HepG2 (cell line): ENCODE results near the gene ENPP1. TPM values are rescaled to one million over a fixed set of nuclear protein-coding genes. Genes with fewer than 3 reads are reported as not detected.

ENCODE experiments used
- ATAC-seq: fragments of 200-7000 bp; cut with Tn5 transposase; 3 replicates; pipeline ENCODE4 v1.9.1; 2020; ENCODE audit warnings: mild to moderate bottlenecking, moderate library complexity
- BruUV-seq: library from RNA; stranded (reverse); fragments of 400-500 nt; replicated peaks from 2 replicates; lab custom pipeline; 2021; lab: Mats Ljungman, UMichigan
- CTCF ChIA-PET: fragments of 300-600 bp; formaldehyde crosslinking; extraction: SDS; loops from one replicate; lab custom pipeline; 2021; ENCODE audit warnings: low total read pairs, inconsistent platforms, low intra/inter-chr PET ratio; lab: Yijun Ruan, JAX
- POLR2A ChIA-PET: fragments of 350-600 bp; sonication (Branson Sonifier 250); formaldehyde crosslinking; loops from one replicate; lab custom pipeline; 2020; ENCODE audit warnings: antibody characterized with exemption, inconsistent platforms; lab: Yijun Ruan, JAX
- DNase-seq: peaks from one replicate; pipeline ENCODE4 v3.0.0-alpha.2; 2015; ENCODE audit warnings: low spot score
- FAIRE-seq: peaks from 3 replicates; lab custom pipeline; 2011; peaks lifted over from hg19 to GRCh38; lab: Jason Lieb, UNC
- H2AFZ ChIP-seq: one replicate; pipeline ENCODE4 v1.6.1; 2011; ENCODE audit warnings: low read length, inconsistent platforms
- H3K27ac ChIP-seq: fragments of 300-600 bp; 3 replicates; pipeline ENCODE4 v1.8.0; 2011; ENCODE audit warnings: mixed run types, mild to moderate bottlenecking, mixed read lengths, low read length, inconsistent platforms; ENCODE audit not compliant: insufficient read depth; ENCODE audit errors: extremely low read length
- H3K27me3 ChIP-seq, 2 experiments: fragments of 200-600 bp in 1 of 2; 2 replicates in 1 of 2; 3 replicates in 1 of 2; pipeline versions ENCODE4 v1.6.0 to v1.8.0; 2011; ENCODE audit warnings: low read length in 2 of 2, mild to moderate bottlenecking in 2 of 2, moderate library complexity in 2 of 2, inconsistent platforms in 1 of 2; ENCODE audit not compliant: insufficient read depth in 2 of 2, control insufficient read depth in 1 of 2
- H3K36me3 ChIP-seq, 2 experiments: fragments of 200-600 bp in 1 of 2; replicated peaks in 1 of 2; 2 replicates in 1 of 2; 3 replicates in 1 of 2; pipeline versions ENCODE4 v1.5.1 to v1.8.0; 2011; ENCODE audit warnings: low read length in 2 of 2, inconsistent platforms in 1 of 2; ENCODE audit not compliant: insufficient read depth in 2 of 2, control insufficient read depth in 1 of 2
- H3K4me1 ChIP-seq: 2 replicates; pipeline ENCODE4 v1.5.1; 2012; ENCODE audit warnings: low read length, inconsistent platforms; ENCODE audit not compliant: insufficient read depth
- H3K4me2 ChIP-seq: 2 replicates; pipeline ENCODE4 v1.6.0; 2011; ENCODE audit warnings: low read depth, low read length, inconsistent platforms
- H3K4me3 ChIP-seq, 3 experiments: fragments of 200-600 bp in 1 of 3; sonication (generic), shearing (Covaris generic) in 1 of 3; replicated peaks in 1 of 3; 2 replicates each; pipeline ENCODE4 v1.5.1; 2011 to 2016; ENCODE audit warnings: low read length in 3 of 3, inconsistent platforms in 2 of 3, low read depth in 2 of 3, mild to moderate bottlenecking in 2 of 3, control low read depth in 1 of 3, mixed read lengths in 1 of 3; ENCODE audit not compliant: insufficient read depth in 1 of 3
- H3K79me2 ChIP-seq: one replicate; pipeline ENCODE4 v1.6.1; 2011; ENCODE audit warnings: low read length, inconsistent platforms; ENCODE audit not compliant: insufficient read depth
- H3K9ac ChIP-seq: 2 replicates; pipeline ENCODE4 v1.6.0; 2011; ENCODE audit warnings: mild to moderate bottlenecking, low read depth, low read length, inconsistent platforms; ENCODE audit not compliant: insufficient read depth
- H3K9me3 ChIP-seq: 2 replicates; pipeline ENCODE4 v1.5.1; 2012; ENCODE audit warnings: mild to moderate bottlenecking, low read length
- H4K20me1 ChIP-seq: 2 replicates; pipeline ENCODE4 v1.6.0; 2011; ENCODE audit warnings: inconsistent platforms, mild to moderate bottlenecking, low read length, moderate library complexity; ENCODE audit not compliant: insufficient read depth
- CBX5 ChIP-seq: sonication (generic); formaldehyde crosslinking; IDR thresholded peaks from 2 replicates; pipeline ENCODE4 v1.4.0; 2020; ENCODE audit warnings: missing genetic modification reagents, borderline replicate concordance
- CCDC6 ChIP-seq: sonication (generic); formaldehyde crosslinking; IDR thresholded peaks from 2 replicates; pipeline ENCODE4 v1.8.1; 2022; ENCODE audit warnings: mild to moderate bottlenecking, missing genetic modification reagents, moderate library complexity
- FOXO1 ChIP-seq: sonication (generic); formaldehyde crosslinking; IDR thresholded peaks from 2 replicates; pipeline ENCODE4 v1.4.0; 2020; ENCODE audit warnings: missing genetic modification reagents
- HOXA3 ChIP-seq: sonication (generic); formaldehyde crosslinking; IDR thresholded peaks from 2 replicates; pipeline ENCODE4 v1.5.0; 2020; ENCODE audit warnings: missing genetic modification reagents
- MAZ ChIP-seq, 2 experiments: sonication (generic) in 1 of 2; formaldehyde crosslinking in 1 of 2; IDR thresholded peaks; 2 replicates each; pipeline versions ENCODE4 v1.5.0 to v1.6.1; 2012 to 2020; ENCODE audit warnings: low read depth in 2 of 2, mild to moderate bottlenecking in 2 of 2, borderline replicate concordance in 1 of 2, improper control_type of control experiment in 1 of 2, low read length in 1 of 2, missing genetic modification reagents in 1 of 2, moderate library complexity in 1 of 2
- PHF21A ChIP-seq: sonication (generic); formaldehyde crosslinking; IDR thresholded peaks from 2 replicates; pipeline ENCODE4 v1.5.0; 2020; ENCODE audit warnings: mild to moderate bottlenecking, missing genetic modification reagents
- SIN3A ChIP-seq: IDR thresholded peaks from 2 replicates; pipeline ENCODE4 v1.6.1; 2011; ENCODE audit warnings: low read depth, mild to moderate bottlenecking, control low read depth, low read length, borderline replicate concordance
- ZNF644 ChIP-seq: IDR thresholded peaks from 2 replicates; pipeline ENCODE4 v1.6.1; 2016; ENCODE audit warnings: low read depth
- WGBS: methylation state at CpG from one replicate; pipeline ENCODE4 v1.1.6; 2017; ENCODE audit warnings: low lambda C conversion rate; 5-methylcytosine and 5-hydroxymethylcytosine counted together
- in situ Hi-C: cut with HindIII; loops from 2 replicates; pipeline ENCODE4 v1.10.0; 2017; ENCODE audit warnings: low pct_unique_long_range_greater_than_20kb; ENCODE audit not compliant: extremely low pct_ligation_motif_present
- intact Hi-C: fragments of 100-400 bp; cut with micrococcal nuclease; formaldehyde crosslinking; loops from one replicate; pipeline ENCODE4 v1.10.0; 2022; ENCODE audit not compliant: unreplicated experiment
- polyA plus RNA-seq, 8 experiments: library from polyadenylated mRNA; depleted of rRNA in 3 of 8; stranded (reverse) in 7 of 8; unstranded in 1 of 8; fragments of >200 nt; fragmentation: Illumina TruSeq in 4 of 8; extraction: Trizol in 4 of 8; gene quantifications; 2 replicates each; pipeline versions ENCODE4 v1.2.1 to v1.2.3, GENCODE V29; 2011 to 2016; ENCODE audit warnings: low read depth in 4 of 8, missing spikeins in 1 of 8, mixed read lengths in 1 of 8; ENCODE audit not compliant: insufficient read depth in 1 of 8
- total RNA-seq, 5 experiments: library from RNA; depleted of rRNA; stranded (reverse); fragments of >200 nt; fragmentation: Illumina TruSeq; extraction: Trizol; gene quantifications; 2 replicates each; pipeline ENCODE4 v1.2.3, GENCODE V29; 2016; ENCODE audit warnings: low read depth in 1 of 5
- TF ChIP-seq, protein P1 (sequence below): sonication (generic); formaldehyde crosslinking; IDR thresholded peaks from 2 replicates; pipeline ENCODE4 v1.5.1; 2020; ENCODE audit warnings: mild to moderate bottlenecking, missing genetic modification reagents, borderline replicate concordance
- TF ChIP-seq, protein P2 (sequence below): sonication (generic); formaldehyde crosslinking; IDR thresholded peaks from 2 replicates; pipeline ENCODE4 v1.4.0; 2020; ENCODE audit warnings: missing genetic modification reagents
- TF ChIP-seq, protein P3 (sequence below): sonication (generic); formaldehyde crosslinking; conservative IDR thresholded peaks from 2 replicates; pipeline ENCODE4 v1.4.0; 2020; ENCODE audit warnings: missing genetic modification reagents
- TF ChIP-seq, protein P4 (sequence below): sonication (generic); formaldehyde crosslinking; IDR thresholded peaks from 2 replicates; pipeline ENCODE4 v1.5.0; 2020; ENCODE audit warnings: mild to moderate bottlenecking, missing genetic modification reagents, moderate library complexity

Gene ENPP1
- total and polyA plus RNA-seq, 2 of the 13 experiments (the other 11 are each of a cell fraction or from before 2014, with no cell fraction given), result 56.5 to 160 TPM

DNA sequence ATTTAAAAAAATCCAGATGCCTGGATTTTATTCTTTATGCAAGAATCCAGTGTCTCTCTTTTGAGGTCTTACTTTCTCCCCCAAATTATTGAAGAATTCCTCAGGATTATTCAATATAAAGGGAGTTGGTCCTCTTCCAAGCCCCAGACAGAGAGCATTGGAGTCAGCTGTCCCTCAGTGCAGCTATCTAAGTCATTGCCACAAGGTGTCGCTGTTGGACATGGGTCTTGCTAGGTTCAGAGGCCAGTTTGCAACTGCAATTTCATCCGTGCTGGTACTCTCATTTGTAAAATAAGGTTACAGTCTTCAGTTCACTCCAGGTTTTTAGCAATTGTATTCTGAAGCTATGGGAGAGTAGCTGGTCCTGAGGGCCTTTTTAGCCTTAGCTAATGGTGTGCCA is 115.5 kb downstream of the ENPP1 start:
- Histone ChIP-seq H3K9me3 (peaks cover 9% of the 10 kb centered on the region), H3K27ac (no peak overlapping the region), H3K79me2 (no peaks in the 10 kb centered on the region), H3K27me3 (no peaks in the 10 kb centered on the region), H3K36me3 (no peaks in the 10 kb centered on the region), H3K4me3 (no peak overlapping the region), H3K9ac (no peak overlapping the region), H4K20me1 (no peaks in the 10 kb centered on the region), H2AFZ (no peak overlapping the region), H3K4me2 (no peak overlapping the region), H3K4me1 (no peaks in the 10 kb centered on the region)
- peak; percentile 80 for DNase-seq
- in situ Hi-C loops, result loop anchor here (10.0 kb wide), 1 partner anchor 561 kb away; no protein-coding TSS in a partner anchor
- FAIRE-seq, result peak; percentile 72
- ATAC-seq, result peak; percentile 91
- 3% methylated on average over 2 of the region's 2 CpGs for WGBS
- POLR2A ChIA-PET, result interaction anchor here (1.2 kb wide), 1 partner anchor 28 kb away, joined by 4 read pairs; the partner anchor contains the start of gene CCN2
- CTCF ChIA-PET, result interaction anchor here (0.9 to 5.1 kb wide), 6 partner anchors 8 to 375 kb away, joined by 4 to 95 read pairs (median 21); no protein-coding TSS in a partner anchor
- BruUV-seq, result no TSS peak
- intact Hi-C loops, result loop anchor here (1.0 to 10.0 kb wide), 2 partner anchors 375 to 561 kb away; no protein-coding TSS in a partner anchor
- TF ChIP-seq ZNF644 (CRISPR knock-in tag), result no peak
- TF ChIP-seq MAZ (IDR thresholded peaks at IDR 0.05; ENCODE audit: borderline replicate concordance, low read depth, low read length), result no peak
- no peak for TF ChIP-seq MAZ (CRISPR knock-in tag; IDR thresholded peaks at IDR 0.05; ENCODE audit: low read depth)
- no peak for TF ChIP-seq PHF21A (CRISPR knock-in tag)
- TF ChIP-seq, protein P1, sequence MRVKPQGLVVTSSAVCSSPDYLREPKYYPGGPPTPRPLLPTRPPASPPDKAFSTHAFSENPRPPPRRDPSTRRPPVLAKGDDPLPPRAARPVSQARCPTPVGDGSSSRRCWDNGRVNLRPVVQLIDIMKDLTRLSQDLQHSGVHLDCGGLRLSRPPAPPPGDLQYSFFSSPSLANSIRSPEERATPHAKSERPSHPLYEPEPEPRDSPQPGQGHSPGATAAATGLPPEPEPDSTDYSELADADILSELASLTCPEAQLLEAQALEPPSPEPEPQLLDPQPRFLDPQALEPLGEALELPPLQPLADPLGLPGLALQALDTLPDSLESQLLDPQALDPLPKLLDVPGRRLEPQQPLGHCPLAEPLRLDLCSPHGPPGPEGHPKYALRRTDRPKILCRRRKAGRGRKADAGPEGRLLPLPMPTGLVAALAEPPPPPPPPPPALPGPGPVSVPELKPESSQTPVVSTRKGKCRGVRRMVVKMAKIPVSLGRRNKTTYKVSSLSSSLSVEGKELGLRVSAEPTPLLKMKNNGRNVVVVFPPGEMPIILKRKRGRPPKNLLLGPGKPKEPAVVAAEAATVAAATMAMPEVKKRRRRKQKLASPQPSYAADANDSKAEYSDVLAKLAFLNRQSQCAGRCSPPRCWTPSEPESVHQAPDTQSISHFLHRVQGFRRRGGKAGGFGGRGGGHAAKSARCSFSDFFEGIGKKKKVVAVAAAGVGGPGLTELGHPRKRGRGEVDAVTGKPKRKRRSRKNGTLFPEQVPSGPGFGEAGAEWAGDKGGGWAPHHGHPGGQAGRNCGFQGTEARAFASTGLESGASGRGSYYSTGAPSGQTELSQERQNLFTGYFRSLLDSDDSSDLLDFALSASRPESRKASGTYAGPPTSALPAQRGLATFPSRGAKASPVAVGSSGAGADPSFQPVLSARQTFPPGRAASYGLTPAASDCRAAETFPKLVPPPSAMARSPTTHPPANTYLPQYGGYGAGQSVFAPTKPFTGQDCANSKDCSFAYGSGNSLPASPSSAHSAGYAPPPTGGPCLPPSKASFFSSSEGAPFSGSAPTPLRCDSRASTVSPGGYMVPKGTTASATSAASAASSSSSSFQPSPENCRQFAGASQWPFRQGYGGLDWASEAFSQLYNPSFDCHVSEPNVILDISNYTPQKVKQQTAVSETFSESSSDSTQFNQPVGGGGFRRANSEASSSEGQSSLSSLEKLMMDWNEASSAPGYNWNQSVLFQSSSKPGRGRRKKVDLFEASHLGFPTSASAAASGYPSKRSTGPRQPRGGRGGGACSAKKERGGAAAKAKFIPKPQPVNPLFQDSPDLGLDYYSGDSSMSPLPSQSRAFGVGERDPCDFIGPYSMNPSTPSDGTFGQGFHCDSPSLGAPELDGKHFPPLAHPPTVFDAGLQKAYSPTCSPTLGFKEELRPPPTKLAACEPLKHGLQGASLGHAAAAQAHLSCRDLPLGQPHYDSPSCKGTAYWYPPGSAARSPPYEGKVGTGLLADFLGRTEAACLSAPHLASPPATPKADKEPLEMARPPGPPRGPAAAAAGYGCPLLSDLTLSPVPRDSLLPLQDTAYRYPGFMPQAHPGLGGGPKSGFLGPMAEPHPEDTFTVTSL (CRISPR knock-in tag), result no peak
- TF ChIP-seq CCDC6 (CRISPR knock-in tag), result no peak
- no peak for TF ChIP-seq SIN3A
- TF ChIP-seq FOXO1 (CRISPR knock-in tag), result no peak
- TF ChIP-seq, protein P2, sequence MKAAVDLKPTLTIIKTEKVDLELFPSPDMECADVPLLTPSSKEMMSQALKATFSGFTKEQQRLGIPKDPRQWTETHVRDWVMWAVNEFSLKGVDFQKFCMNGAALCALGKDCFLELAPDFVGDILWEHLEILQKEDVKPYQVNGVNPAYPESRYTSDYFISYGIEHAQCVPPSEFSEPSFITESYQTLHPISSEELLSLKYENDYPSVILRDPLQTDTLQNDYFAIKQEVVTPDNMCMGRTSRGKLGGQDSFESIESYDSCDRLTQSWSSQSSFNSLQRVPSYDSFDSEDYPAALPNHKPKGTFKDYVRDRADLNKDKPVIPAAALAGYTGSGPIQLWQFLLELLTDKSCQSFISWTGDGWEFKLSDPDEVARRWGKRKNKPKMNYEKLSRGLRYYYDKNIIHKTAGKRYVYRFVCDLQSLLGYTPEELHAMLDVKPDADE (CRISPR knock-in tag), result no peak
- TF ChIP-seq, protein P3, sequence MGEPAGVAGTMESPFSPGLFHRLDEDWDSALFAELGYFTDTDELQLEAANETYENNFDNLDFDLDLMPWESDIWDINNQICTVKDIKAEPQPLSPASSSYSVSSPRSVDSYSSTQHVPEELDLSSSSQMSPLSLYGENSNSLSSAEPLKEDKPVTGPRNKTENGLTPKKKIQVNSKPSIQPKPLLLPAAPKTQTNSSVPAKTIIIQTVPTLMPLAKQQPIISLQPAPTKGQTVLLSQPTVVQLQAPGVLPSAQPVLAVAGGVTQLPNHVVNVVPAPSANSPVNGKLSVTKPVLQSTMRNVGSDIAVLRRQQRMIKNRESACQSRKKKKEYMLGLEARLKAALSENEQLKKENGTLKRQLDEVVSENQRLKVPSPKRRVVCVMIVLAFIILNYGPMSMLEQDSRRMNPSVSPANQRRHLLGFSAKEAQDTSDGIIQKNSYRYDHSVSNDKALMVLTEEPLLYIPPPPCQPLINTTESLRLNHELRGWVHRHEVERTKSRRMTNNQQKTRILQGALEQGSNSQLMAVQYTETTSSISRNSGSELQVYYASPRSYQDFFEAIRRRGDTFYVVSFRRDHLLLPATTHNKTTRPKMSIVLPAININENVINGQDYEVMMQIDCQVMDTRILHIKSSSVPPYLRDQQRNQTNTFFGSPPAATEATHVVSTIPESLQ (CRISPR knock-in tag), result no peak
- TF ChIP-seq HOXA3 (CRISPR knock-in tag), result no peak
- TF ChIP-seq, protein P4, sequence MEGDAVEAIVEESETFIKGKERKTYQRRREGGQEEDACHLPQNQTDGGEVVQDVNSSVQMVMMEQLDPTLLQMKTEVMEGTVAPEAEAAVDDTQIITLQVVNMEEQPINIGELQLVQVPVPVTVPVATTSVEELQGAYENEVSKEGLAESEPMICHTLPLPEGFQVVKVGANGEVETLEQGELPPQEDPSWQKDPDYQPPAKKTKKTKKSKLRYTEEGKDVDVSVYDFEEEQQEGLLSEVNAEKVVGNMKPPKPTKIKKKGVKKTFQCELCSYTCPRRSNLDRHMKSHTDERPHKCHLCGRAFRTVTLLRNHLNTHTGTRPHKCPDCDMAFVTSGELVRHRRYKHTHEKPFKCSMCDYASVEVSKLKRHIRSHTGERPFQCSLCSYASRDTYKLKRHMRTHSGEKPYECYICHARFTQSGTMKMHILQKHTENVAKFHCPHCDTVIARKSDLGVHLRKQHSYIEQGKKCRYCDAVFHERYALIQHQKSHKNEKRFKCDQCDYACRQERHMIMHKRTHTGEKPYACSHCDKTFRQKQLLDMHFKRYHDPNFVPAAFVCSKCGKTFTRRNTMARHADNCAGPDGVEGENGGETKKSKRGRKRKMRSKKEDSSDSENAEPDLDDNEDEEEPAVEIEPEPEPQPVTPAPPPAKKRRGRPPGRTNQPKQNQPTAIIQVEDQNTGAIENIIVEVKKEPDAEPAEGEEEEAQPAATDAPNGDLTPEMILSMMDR (CRISPR knock-in tag), result peak; percentile 91
- TF ChIP-seq CBX5 (CRISPR knock-in tag), result peak; percentile 85; the same call in 1 of the 2 replicates
